Transverse colon (tissue), 4 donors: ENCODE data around the gene PROSER3.

Experiments
- EP300 ChIP-seq: sonication (generic); formaldehyde crosslinking; IDR thresholded peaks from one replicate; pipeline ENCODE4 v1.6.1; 2017; ENCODE audit warnings: antibody characterized with exemption, low read depth
- POLR2A ChIP-seq: fragments of 450-650 bp; IDR thresholded peaks from one replicate; pipeline ENCODE4 v1.6.1; 2016; ENCODE audit warnings: antibody characterized with exemption, mild to moderate bottlenecking, moderate library complexity
- POLR2AphosphoS5 ChIP-seq, 3 donors: sonication (generic); formaldehyde crosslinking; IDR thresholded peaks; one replicate each; pipeline ENCODE4 v1.6.1; 2016; ENCODE audit warnings: antibody characterized with exemption in 3 of 3
- TF ChIP-seq, protein P1 (sequence below), 5 experiments: fragments of 200-600 bp in 3 of 5; fragments of 450-650 bp in 2 of 5; sonication (generic) in 3 of 5; IDR thresholded peaks; 1 replicate in 2 of 5; 2 replicates in 3 of 5; pipeline ENCODE4 v1.5.1; 2016 to 2017; ENCODE audit warnings: antibody characterized with exemption in 5 of 5, inconsistent platforms in 3 of 5, mild to moderate bottlenecking in 2 of 5, moderate library complexity in 1 of 5

DNA sequence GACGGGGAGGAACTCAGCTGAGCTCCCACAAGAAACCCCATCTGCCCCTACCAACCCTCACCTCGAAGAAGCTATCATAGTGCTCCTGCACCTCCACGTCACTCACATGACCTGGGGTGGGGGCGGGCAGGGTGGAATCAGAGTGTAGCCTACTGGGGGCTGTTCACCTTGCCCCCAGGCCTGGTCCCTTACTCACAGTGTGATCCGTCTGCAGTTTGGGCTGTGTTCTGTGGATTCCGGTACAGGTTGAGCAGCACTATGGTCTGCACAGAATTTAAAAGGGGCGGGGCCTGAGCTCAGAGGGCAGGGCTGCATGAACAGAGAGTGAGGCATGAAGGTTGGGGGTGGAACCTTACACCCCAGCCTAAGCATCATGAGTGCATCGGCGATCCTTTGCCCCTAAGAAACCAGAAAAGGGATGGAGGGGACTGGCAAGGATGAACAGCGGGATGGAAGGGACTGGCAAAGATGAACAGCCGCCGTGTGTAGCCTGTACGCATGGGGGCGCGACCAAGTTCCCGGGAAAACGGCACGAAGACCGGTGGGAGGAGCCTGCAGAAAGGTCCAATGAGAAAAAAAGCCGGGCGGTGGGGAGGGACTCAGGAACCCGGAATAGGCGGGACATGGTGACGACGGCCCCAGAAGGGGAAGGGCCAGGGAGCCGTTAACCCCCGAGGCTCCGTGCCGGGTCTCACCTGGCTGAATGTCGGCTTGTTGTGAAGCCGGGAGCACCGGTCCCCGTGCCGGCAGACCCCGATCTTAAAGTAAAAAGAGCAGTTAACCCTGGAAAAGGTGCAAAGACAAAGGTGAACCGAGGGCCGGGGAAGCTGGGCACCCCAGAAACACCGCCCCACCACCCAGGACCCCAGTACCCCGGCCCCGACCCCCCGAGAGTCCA is 13.3 kb upstream of the PROSER3 start:
- TF ChIP-seq POLR2AphosphoS5 (IDR thresholded peaks at IDR 0.05) (no peak), POLR2A (no peak), EP300 (no peak)
- TF ChIP-seq, protein P1, sequence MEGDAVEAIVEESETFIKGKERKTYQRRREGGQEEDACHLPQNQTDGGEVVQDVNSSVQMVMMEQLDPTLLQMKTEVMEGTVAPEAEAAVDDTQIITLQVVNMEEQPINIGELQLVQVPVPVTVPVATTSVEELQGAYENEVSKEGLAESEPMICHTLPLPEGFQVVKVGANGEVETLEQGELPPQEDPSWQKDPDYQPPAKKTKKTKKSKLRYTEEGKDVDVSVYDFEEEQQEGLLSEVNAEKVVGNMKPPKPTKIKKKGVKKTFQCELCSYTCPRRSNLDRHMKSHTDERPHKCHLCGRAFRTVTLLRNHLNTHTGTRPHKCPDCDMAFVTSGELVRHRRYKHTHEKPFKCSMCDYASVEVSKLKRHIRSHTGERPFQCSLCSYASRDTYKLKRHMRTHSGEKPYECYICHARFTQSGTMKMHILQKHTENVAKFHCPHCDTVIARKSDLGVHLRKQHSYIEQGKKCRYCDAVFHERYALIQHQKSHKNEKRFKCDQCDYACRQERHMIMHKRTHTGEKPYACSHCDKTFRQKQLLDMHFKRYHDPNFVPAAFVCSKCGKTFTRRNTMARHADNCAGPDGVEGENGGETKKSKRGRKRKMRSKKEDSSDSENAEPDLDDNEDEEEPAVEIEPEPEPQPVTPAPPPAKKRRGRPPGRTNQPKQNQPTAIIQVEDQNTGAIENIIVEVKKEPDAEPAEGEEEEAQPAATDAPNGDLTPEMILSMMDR (IDR thresholded peaks at IDR 0.05) = peak in 3 of 5 experiments; percentile 27 to 41 (median 37)
